Endothelial cell of umbilical vein (primary cell): ENCODE results near the gene RORC. TPM values are rescaled to one million over a fixed set of nuclear protein-coding genes. Genes with fewer than 3 reads are reported as not detected.

Experiments
- BruUV-seq: library from RNA; stranded (reverse); fragments of 400-500 nt; replicated peaks from 2 replicates; lab custom pipeline; 2021; lab: Mats Ljungman, UMichigan
- CTCF ChIA-PET: fragments of 300-600, 350-600 bp; sonication (Branson Sonifier 250); formaldehyde crosslinking; loops from one replicate; lab custom pipeline; 2021; ENCODE audit warnings: antibody characterized with exemption, inconsistent platforms; lab: Charles Lee
- POLR2A ChIA-PET: fragments of 300-600, 350-600 bp; sonication (Branson Sonifier 250); formaldehyde crosslinking; loops from one replicate; lab custom pipeline; 2021; ENCODE audit warnings: antibody characterized with exemption, inconsistent platforms; lab: Charles Lee
- DNase-seq: peaks from one replicate; pipeline ENCODE4 v3.0.0-alpha.2; 2011; ENCODE audit warnings: low read depth, low spot score
- FAIRE-seq: peaks from 2 replicates; lab custom pipeline; 2011; peaks lifted over from hg19 to GRCh38; lab: Jason Lieb, UNC
- H2AFZ ChIP-seq: 2 replicates; pipeline ENCODE4 v1.6.0; 2012; ENCODE audit warnings: low read depth, low read length, control low read depth, inconsistent platforms
- H3K27ac ChIP-seq: 2 replicates; pipeline ENCODE4 v1.5.1; 2011; ENCODE audit warnings: low read depth, mild to moderate bottlenecking, control low read depth, low read length, moderate library complexity; ENCODE audit not compliant: insufficient read depth
- H3K27me3 ChIP-seq, 2 experiments: 2 replicates each; pipeline versions ENCODE4 v1.6.0 to v1.6.1; 2011; ENCODE audit warnings: low read length in 2 of 2, mixed read lengths in 1 of 2; ENCODE audit not compliant: control insufficient read depth in 2 of 2, insufficient read depth in 2 of 2
- H3K36me3 ChIP-seq, 2 experiments: 2 replicates in 1 of 2; 3 replicates in 1 of 2; pipeline ENCODE4 v1.5.1; 2011; ENCODE audit warnings: low read length in 2 of 2, mild to moderate bottlenecking in 1 of 2, moderate library complexity in 1 of 2; ENCODE audit not compliant: control insufficient read depth in 2 of 2, insufficient read depth in 2 of 2; ENCODE audit errors: extremely low read depth in 1 of 2
- H3K4me1 ChIP-seq: 3 replicates; pipeline ENCODE4 v1.5.1; 2011; ENCODE audit warnings: mild to moderate bottlenecking, low read length; ENCODE audit not compliant: control insufficient read depth, insufficient read depth; ENCODE audit errors: extremely low read depth
- H3K4me2 ChIP-seq: 2 replicates; pipeline ENCODE4 v1.6.1; 2011; ENCODE audit warnings: low read length, control low read depth, mixed read lengths; ENCODE audit not compliant: insufficient read depth
- H3K4me3 ChIP-seq, 3 experiments: fragments of 200-600 bp in 1 of 3; sonication (generic), shearing (Covaris generic) in 1 of 3; replicated peaks in 1 of 3; 2 replicates each; pipeline ENCODE4 v1.5.1; 2011 to 2016; ENCODE audit warnings: control low read depth in 3 of 3, low read length in 3 of 3, mild to moderate bottlenecking in 2 of 3, inconsistent platforms in 1 of 3, low read depth in 1 of 3, moderate library complexity in 1 of 3; ENCODE audit not compliant: insufficient read depth in 1 of 3
- H3K79me2 ChIP-seq: 2 replicates; pipeline ENCODE4 v1.6.0; 2012; ENCODE audit warnings: low read length, inconsistent platforms; ENCODE audit not compliant: control insufficient read depth, insufficient read depth
- H3K9ac ChIP-seq: replicated peaks from 2 replicates; pipeline ENCODE3; 2011; ENCODE audit warnings: low read length, control low read depth; ENCODE audit not compliant: insufficient read depth; ENCODE audit errors: extremely low read depth
- H3K9me1 ChIP-seq: replicated peaks from 3 replicates; pipeline ENCODE4 v1.6.0; 2011; ENCODE audit warnings: mild to moderate bottlenecking, low read length; ENCODE audit not compliant: control insufficient read depth, insufficient read depth; ENCODE audit errors: extremely low read depth
- H3K9me3 ChIP-seq: replicated peaks from 2 replicates; pipeline ENCODE4 v1.5.1; 2012; ENCODE audit warnings: low read length, inconsistent platforms; ENCODE audit not compliant: control insufficient read depth, insufficient read depth
- H4K20me1 ChIP-seq: replicated peaks from 2 replicates; pipeline ENCODE3; 2011; ENCODE audit warnings: mild to moderate bottlenecking, low read length; ENCODE audit not compliant: control insufficient read depth, insufficient read depth; ENCODE audit errors: extremely low read depth
- EZH2 ChIP-seq: IDR thresholded peaks from 2 replicates; pipeline ENCODE4 v1.6.1; 2012; ENCODE audit warnings: borderline replicate concordance, low read depth, mild to moderate bottlenecking, moderate library complexity, low read length, inconsistent platforms; ENCODE audit not compliant: severe bottlenecking
- JUN ChIP-seq: IDR thresholded peaks from 2 replicates; pipeline ENCODE4 v1.6.1; 2011; ENCODE audit warnings: borderline replicate concordance, low read depth; ENCODE audit not compliant: insufficient read length, insufficient read depth
- POLR2A ChIP-seq: IDR thresholded peaks from 2 replicates; pipeline ENCODE4 v1.6.1; 2012; ENCODE audit warnings: low read depth, mild to moderate bottlenecking, control low read depth, low read length
- dilution Hi-C: fragments of 300-500 bp; cut with MboI; formaldehyde crosslinking; loops from one replicate; pipeline ENCODE4 v1.15.0; 2019; ENCODE audit warnings: low sequenced_read_pairs; ENCODE audit not compliant: extremely low pct_ligation_motif_present
- intact Hi-C: fragments of 100-400 bp; cut with micrococcal nuclease; formaldehyde crosslinking; loops from one replicate; pipeline ENCODE4 v1.10.0; 2022
- polyA plus RNA-seq, 4 experiments: library from polyadenylated mRNA; depleted of rRNA in 3 of 4; stranded (reverse) in 3 of 4; unstranded in 1 of 4; fragments of >200 nt; gene quantifications; 2 replicates each; pipeline versions ENCODE4 v1.2.1 to v1.2.3, GENCODE V29; 2011 to 2012; ENCODE audit warnings: missing spikeins in 1 of 4
- total RNA-seq: library from RNA; stranded (reverse); gene quantifications from 2 replicates; pipeline ENCODE4 v1.2.3, GENCODE V29; 2021
- TF ChIP-seq, protein P1 (sequence below), 2 donors: IDR thresholded peaks; 1 replicate in 1 of 2; 2 replicates in 1 of 2; pipeline ENCODE4 v1.5.1; 2011; ENCODE audit warnings: low read length in 2 of 2, mild to moderate bottlenecking in 2 of 2, moderate library complexity in 2 of 2, control low read depth in 1 of 2, inconsistent platforms in 1 of 2, low read depth in 1 of 2; ENCODE audit not compliant: insufficient read depth in 1 of 2; ENCODE audit errors: extremely low read depth in 1 of 2

The RORC gene
- total and polyA plus RNA-seq, 2 donors (not counting 3 experiments of a cell fraction or from before 2014, with no cell fraction given) = not detected

GRCh38 chr1:151839082-151839412, 7.4 kb upstream of the RORC start:
- CTCF ChIA-PET = no interaction called here
- intact Hi-C loops = loop anchor here (5.0 kb wide), 2 partner anchors 492 to 537 kb away; partner anchors contain the start of gene RFX5

GRCh38 chr1:151838222-151839081, 6.8 kb upstream of the RORC start:
- no peaks in the 10 kb centered on the region for H3K9me3 ChIP-seq
- H3K27me3 ChIP-seq = peaks cover 7 to 9% of the 10 kb centered on the region in 2 experiments
- peak overlapping the region; percentile 78 for H2AFZ ChIP-seq
- H4K20me1 ChIP-seq = no peaks in the 10 kb centered on the region
- peak; percentile 60 for FAIRE-seq
- peaks cover 12% of the 10 kb centered on the region for H3K4me1 ChIP-seq
- H3K4me2 ChIP-seq = peak overlapping the region; percentile 50
- no peaks in the 10 kb centered on the region for H3K79me2 ChIP-seq
- intact Hi-C loops = loop anchor here (5.0 kb wide), 2 partner anchors 491 to 536 kb away; partner anchors contain the start of gene RFX5
- TF ChIP-seq, protein P1, sequence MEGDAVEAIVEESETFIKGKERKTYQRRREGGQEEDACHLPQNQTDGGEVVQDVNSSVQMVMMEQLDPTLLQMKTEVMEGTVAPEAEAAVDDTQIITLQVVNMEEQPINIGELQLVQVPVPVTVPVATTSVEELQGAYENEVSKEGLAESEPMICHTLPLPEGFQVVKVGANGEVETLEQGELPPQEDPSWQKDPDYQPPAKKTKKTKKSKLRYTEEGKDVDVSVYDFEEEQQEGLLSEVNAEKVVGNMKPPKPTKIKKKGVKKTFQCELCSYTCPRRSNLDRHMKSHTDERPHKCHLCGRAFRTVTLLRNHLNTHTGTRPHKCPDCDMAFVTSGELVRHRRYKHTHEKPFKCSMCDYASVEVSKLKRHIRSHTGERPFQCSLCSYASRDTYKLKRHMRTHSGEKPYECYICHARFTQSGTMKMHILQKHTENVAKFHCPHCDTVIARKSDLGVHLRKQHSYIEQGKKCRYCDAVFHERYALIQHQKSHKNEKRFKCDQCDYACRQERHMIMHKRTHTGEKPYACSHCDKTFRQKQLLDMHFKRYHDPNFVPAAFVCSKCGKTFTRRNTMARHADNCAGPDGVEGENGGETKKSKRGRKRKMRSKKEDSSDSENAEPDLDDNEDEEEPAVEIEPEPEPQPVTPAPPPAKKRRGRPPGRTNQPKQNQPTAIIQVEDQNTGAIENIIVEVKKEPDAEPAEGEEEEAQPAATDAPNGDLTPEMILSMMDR (IDR thresholded peaks at IDR 0.05; ENCODE audit: extremely low read depth in 1 of 2, insufficient read depth in 1 of 2, low read depth in 1 of 2, low read length in 2 of 2) = no peak
- TF ChIP-seq EZH2 = peak; percentile 72
- dilution Hi-C loops = no loop called here
- no TSS peak for BruUV-seq
- H3K9ac ChIP-seq = no peak overlapping the region
- ChIA-PET CTCF (interaction anchor here (1.2 to 1.5 kb wide), 2 partner anchors 43 to 163 kb away, joined by 5 to 8 read pairs; no protein-coding TSS in a partner anchor), POLR2A (no interaction called here)
- no peaks in the 10 kb centered on the region for H3K9me1 ChIP-seq
- H3K4me3 ChIP-seq = peak overlapping the region; percentile 9 to 36 (median 17)
- DNase-seq = no peak
- H3K27ac ChIP-seq = no peak overlapping the region
- no peaks in the 10 kb centered on the region for H3K36me3 ChIP-seq

More at GRCh38 chr1:151839082-151839412, 7.4 kb upstream of the RORC start:
- Histone ChIP-seq H3K9me1 (no peaks in the 10 kb centered on the region), H4K20me1 (no peaks in the 10 kb centered on the region), H3K79me2 (no peaks in the 10 kb centered on the region), H3K4me2 (peak overlapping the region; percentile 50), H3K9ac (no peak overlapping the region), H2AFZ (peak overlapping the region; percentile 78), H3K27me3 (peaks cover 7 to 9% of the 10 kb centered on the region in 2 experiments), H3K4me3 (peak overlapping the region in 1 of 3 experiments; percentile 2), H3K4me1 (peaks cover 12% of the 10 kb centered on the region), H3K36me3 (no peaks in the 10 kb centered on the region), H3K9me3 (no peaks in the 10 kb centered on the region), H3K27ac (no peak overlapping the region)
- FAIRE-seq (no peak), DNase-seq (no peak)
- POLR2A ChIA-PET = no interaction called here
- dilution Hi-C loops = no loop called here
- BruUV-seq = no TSS peak
- TF ChIP-seq JUN = no peak
- TF ChIP-seq POLR2A = no peak
